Epithelial cell of esophagus (primary cell): Measurements from ENCODE around the gene SV2C.

Experiments used
- DNase-seq: peaks from one replicate; pipeline ENCODE4 v3.0.0; 2010; ENCODE audit warnings: low read depth
- H3K4me3 ChIP-seq: 2 replicates; pipeline ENCODE4 v1.5.1; 2011; ENCODE audit warnings: mild to moderate bottlenecking, low read length, control low read depth
- TF ChIP-seq, protein P1 (sequence below): IDR thresholded peaks from 2 replicates; pipeline ENCODE4 v1.5.1; 2011; ENCODE audit warnings: low read depth, mild to moderate bottlenecking, low read length, control low read depth, inconsistent platforms; ENCODE audit not compliant: insufficient read depth; ENCODE audit errors: missing control alignments

The SV2C gene

DNA sequence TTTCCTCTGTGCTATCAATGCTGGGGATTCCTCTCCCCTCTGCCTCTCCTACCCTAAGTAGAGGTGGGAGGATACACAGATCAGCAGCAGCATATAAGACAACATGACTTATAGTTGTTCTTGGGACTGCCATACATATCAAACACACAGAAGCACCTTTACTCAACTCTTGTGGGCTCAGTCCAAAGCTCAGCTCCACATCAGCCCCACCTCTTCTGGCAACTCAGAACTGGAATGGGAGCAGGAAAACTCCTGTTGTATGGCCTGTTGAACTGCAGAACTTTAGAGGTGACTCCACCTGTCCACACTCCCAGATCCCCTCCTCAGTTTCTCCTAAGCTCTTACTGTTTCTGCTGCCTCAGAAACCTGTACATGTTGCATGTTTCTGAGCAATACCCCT lies 127.8 kb downstream of the SV2C start:
- TF ChIP-seq, protein P1, sequence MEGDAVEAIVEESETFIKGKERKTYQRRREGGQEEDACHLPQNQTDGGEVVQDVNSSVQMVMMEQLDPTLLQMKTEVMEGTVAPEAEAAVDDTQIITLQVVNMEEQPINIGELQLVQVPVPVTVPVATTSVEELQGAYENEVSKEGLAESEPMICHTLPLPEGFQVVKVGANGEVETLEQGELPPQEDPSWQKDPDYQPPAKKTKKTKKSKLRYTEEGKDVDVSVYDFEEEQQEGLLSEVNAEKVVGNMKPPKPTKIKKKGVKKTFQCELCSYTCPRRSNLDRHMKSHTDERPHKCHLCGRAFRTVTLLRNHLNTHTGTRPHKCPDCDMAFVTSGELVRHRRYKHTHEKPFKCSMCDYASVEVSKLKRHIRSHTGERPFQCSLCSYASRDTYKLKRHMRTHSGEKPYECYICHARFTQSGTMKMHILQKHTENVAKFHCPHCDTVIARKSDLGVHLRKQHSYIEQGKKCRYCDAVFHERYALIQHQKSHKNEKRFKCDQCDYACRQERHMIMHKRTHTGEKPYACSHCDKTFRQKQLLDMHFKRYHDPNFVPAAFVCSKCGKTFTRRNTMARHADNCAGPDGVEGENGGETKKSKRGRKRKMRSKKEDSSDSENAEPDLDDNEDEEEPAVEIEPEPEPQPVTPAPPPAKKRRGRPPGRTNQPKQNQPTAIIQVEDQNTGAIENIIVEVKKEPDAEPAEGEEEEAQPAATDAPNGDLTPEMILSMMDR, result no peak
- H3K4me3 ChIP-seq, result no peak overlapping the region

DNA sequence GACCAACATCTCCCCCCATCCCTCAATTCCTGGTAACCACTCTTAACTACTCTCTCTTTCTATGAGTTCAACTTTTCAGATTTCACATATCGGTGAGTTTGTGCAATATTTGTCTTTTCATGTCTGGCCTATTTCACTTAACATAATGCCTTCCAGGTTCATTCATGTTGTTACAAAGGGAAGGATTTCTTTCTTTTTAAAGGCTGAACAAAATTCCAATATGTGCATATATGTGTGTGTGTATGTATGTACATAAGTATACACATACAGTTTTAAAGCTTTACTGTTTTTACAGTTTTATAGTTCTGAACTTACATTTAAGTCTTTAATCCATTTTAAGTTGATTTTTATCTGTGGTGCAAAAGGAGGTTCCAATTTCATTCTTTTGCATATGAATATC lies 130.7 kb downstream of the SV2C start:
- DNase-seq, result no peak
- no peak overlapping the region for H3K4me3 ChIP-seq
- TF ChIP-seq, protein P1, result no peak

More for the DNA sequence above, 127.8 kb downstream of the SV2C start:
- DNase-seq, result no peak

DNA sequence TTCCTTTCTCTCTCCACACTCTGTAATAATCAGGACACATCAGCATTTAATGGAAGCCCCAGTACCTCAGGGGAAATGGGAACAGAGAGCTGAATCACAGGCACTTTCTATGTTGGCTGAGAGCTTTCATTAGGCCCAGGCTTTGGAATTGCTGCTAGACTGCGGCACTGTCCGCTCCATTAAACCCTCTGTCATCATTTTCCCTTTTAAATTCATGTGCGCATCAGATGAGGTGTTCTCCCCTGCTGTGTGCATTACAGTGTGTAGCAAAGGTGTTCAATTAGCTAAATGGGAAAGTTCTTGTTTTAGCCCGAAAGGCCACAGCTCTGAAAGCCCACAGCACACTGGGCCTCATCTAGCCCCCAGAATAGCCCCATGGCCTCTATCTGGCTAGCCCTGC lies 133.6 kb downstream of the SV2C start:
- no peak overlapping the region for H3K4me3 ChIP-seq

DNA sequence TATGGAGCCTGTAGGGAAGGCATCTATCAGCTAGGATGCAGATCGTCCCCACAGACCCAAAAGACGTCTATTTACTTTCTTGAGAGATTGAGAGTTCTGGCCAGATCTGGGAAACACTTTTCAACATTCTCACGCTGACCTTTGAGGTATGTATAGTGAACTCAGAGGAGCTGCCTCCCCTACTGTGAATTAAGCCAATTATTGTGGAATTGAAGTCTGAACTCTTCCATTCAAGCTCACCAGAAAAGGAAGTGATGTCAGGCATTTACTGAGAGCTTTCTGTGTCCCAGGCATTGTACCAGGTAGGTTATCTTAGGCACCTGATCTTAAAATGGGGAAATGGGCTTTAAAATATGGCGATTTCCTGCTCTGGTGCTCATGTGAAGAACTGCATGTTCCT lies 136.5 kb downstream of the SV2C start:
- H3K4me3 ChIP-seq, result no peak overlapping the region
- TF ChIP-seq, protein P1, result no peak
- no peak for DNase-seq

More for the DNA sequence above, 133.6 kb downstream of the SV2C start:
- TF ChIP-seq, protein P1, result no peak
- DNase-seq, result no peak

DNA sequence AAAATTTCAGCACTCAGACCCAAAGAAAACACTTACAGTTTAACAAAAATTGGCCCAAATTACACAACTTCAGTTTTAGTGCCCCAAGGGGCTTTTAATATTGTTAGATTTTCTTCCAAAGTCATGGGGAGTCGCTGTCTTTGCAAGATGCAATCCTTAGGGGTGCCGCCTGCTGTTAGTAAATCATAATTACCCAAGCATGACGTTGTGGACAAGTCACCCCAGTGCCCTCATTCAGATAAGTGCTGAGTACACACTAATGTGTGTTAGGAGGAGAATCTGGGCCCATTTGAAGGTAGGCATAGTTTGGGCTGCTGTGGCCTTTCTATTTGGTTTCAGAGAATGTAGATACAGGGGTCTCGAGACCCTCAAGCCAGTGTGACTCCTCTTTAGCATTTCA lies 138.1 kb downstream of the SV2C start:
- TF ChIP-seq, protein P1, result no peak
- no peak for DNase-seq
- H3K4me3 ChIP-seq, result no peak overlapping the region

DNA sequence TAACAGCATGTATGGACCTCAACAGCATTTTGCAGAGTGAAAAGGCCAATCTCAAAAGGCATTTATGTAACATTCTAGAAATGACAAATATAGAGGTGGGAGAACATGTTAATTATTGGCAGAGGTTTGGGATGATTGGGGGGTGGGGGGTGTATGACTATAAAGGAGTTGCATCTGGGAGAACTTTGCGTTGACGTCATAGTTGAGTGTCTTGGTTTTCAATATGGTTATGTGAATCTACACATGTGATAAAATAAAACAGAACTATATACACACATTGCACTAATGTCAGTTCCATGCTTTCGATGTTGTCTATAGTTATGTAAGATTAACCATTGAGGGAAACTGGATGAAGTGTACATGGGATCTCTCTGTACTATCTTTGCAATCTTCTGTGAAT lies 139.1 kb downstream of the SV2C start:
- TF ChIP-seq, protein P1, result no peak
- no peak for DNase-seq
- no peak overlapping the region for H3K4me3 ChIP-seq

DNA sequence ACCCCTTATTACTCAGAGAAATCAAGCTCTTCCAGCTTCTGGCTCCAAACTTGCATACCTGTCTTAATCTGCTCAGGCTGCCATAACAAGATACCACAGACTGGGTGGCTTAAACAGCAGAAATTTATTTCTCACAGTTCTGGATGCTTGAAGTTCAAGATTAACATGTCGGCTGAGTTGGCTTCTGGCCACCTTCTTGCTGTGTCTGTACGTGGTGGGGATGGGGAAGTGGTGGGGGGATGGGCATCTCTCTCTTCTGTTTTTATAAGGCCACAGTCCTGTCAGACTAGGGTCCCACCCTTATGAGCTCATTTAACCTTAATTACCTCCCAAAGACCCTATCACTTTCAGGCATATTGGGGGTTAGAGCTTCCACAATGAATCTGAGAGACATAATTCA lies 140.5 kb downstream of the SV2C start:
- no peak overlapping the region for H3K4me3 ChIP-seq
- TF ChIP-seq, protein P1, result no peak
- DNase-seq, result no peak
